ENCODE results near the gene PKD1.

Gene PKD1

GRCh38 chr16:2086106-2086742 is 49.5 kb downstream of the PKD1 start:
- no peak for DNase-seq

GRCh38 chr16:2085669-2086068 is 50.0 kb downstream of the PKD1 start:
- DNase-seq = no peak

- no peak for DNase-seq
Measured at GRCh38 chr16:2084895-2085625, 50.6 kb downstream of the PKD1 start.

GRCh38 chr16:2083876-2084780 is 51.6 kb downstream of the PKD1 start:
- no peak for DNase-seq

GRCh38 chr16:2083409-2083808 is 52.3 kb downstream of the PKD1 start:
- no peak for DNase-seq

- DNase-seq = no peak
Measured at GRCh38 chr16:2082983-2083364, 52.7 kb downstream of the PKD1 start.

- DNase-seq = no peak
Measured at GRCh38 chr16:2082171-2082982, 53.3 kb downstream of the PKD1 start.

- DNase-seq = no peak
Measured at GRCh38 chr16:2081201-2082084, 54.3 kb downstream of the PKD1 start.

GRCh38 chr16:2079991-2080390 is 55.7 kb downstream of the PKD1 start:
- no peak for DNase-seq

- DNase-seq = no peak
Measured at GRCh38 chr16:2079311-2079800, 56.3 kb downstream of the PKD1 start.

- DNase-seq = no peak
Measured at GRCh38 chr16:2078691-2079090, 57.0 kb downstream of the PKD1 start.

GRCh38 chr16:2078096-2078495 is 57.6 kb downstream of the PKD1 start:
- no peak for DNase-seq

GRCh38 chr16:2077696-2078095 is 58.0 kb downstream of the PKD1 start:
- DNase-seq = no peak

- DNase-seq = no peak
Measured at GRCh38 chr16:2077016-2077415, 58.7 kb downstream of the PKD1 start.

GRCh38 chr16:2076072-2076865 is 59.4 kb downstream of the PKD1 start:
- DNase-seq = no peak

- DNase-seq = no peak
Measured at GRCh38 chr16:2075631-2076030, 60.1 kb downstream of the PKD1 start.

- DNase-seq = no peak
Measured at GRCh38 chr16:2074071-2074470, 61.6 kb downstream of the PKD1 start.

GRCh38 chr16:2072926-2073325 is 62.8 kb downstream of the PKD1 start:
- no peak for DNase-seq

GRCh38 chr16:2071454-2072202 is 64.1 kb downstream of the PKD1 start:
- DNase-seq = no peak
